ENCODE results near the gene IGSF21.

DNA sequence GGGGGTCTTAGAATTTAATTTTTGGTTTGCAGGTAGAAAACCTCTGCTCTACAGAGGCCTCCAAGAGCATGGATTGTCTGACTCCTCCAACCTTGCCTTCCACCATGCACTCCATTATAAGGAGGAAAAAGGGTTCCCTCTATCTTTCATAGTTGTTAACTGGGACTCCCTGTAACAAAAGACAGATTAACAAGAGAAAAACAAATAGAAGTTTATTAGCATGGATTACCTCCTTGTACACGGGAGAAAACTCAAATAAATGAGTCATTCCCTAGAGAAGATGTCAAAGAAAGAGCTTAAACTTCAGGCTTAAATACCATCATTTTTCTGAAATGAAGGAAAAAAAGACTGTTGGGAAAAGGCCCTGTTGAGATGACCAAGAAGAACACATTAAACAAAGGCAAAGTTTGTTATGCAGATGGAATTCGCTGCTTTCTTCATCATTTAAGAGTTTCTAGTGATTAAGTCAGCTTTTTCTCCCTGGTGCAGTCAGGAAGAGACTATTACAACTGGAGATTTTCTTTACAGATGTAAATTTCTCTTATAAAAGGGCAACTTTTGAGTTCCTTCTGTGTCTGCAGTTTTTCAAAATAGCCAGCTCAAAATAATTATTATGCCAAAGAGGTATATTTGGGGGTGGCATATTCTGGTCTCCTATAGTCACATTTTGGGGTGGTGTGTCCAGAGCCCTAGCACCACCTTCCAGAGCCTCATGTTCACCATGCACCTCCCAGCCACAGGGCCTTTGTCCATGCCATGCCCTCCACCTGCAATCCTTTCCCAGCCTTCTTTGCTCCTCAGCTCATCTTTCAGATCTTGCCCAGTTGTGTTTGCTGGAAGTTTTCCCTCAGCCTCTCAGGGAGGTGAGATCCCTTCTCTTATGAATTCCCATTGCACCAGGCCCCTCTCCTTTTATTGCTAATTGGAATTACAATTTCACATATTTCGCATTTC is 310.0 kb downstream of the IGSF21 start:
- TF ChIP-seq CTCF (IDR thresholded peaks at IDR 0.05; ENCODE audit: extremely low read depth in 1 of 2, insufficient read depth in 1 of 2, low read depth in 1 of 2, low read length in 2 of 2) (no peak), EZH2 (IDR thresholded peaks at IDR 0.05; ENCODE audit: borderline replicate concordance, low read depth, low read length, severe bottlenecking) (no peak), POLR2AphosphoS5 (IDR thresholded peaks at IDR 0.05; ENCODE audit: insufficient read depth, low read depth, low read length) (no peak), POLR2A (IDR thresholded peaks at IDR 0.05; ENCODE audit: low read depth, low read length) (no peak)
- TF ChIP-seq, protein P1, sequence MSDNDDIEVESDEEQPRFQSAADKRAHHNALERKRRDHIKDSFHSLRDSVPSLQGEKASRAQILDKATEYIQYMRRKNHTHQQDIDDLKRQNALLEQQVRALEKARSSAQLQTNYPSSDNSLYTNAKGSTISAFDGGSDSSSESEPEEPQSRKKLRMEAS (IDR thresholded peaks at IDR 0.05; ENCODE audit: insufficient read depth, insufficient read length) = no peak
